GM23248 (cell line): ENCODE results near the gene ITGB4. TPM values are rescaled to one million over a fixed set of nuclear protein-coding genes. Genes with fewer than 3 reads are reported as not detected.

ENCODE experiments used
- DNase-seq: peaks from one replicate; pipeline ENCODE4 v3.0.0-alpha.2; 2015
- H2AFZ ChIP-seq: fragments of 200-600 bp; sonication (generic); 2 replicates; pipeline ENCODE4 v1.6.1; 2016; ENCODE audit warnings: antibody characterized with exemption
- H3F3A ChIP-seq: fragments of 200-600 bp; sonication (generic); 2 replicates; pipeline ENCODE4 v1.6.1; 2016; ENCODE audit warnings: mild to moderate bottlenecking, antibody characterized with exemption, mixed run types; ENCODE audit not compliant: insufficient read depth
- H3K27ac ChIP-seq: fragments of 200-600 bp; sonication (generic); 2 replicates; pipeline ENCODE4 v1.5.1; 2016; ENCODE audit warnings: mild to moderate bottlenecking
- H3K27me3 ChIP-seq: fragments of 200-600 bp; sonication (generic); replicated peaks from 2 replicates; pipeline ENCODE4 v1.6.1; 2016; ENCODE audit warnings: mild to moderate bottlenecking; ENCODE audit not compliant: insufficient read depth
- H3K36me3 ChIP-seq: fragments of 200-600 bp; sonication (generic); 2 replicates; pipeline ENCODE4 v1.6.1; 2016; ENCODE audit warnings: low read depth, mild to moderate bottlenecking
- H3K4me1 ChIP-seq: fragments of 200-600 bp; sonication (generic); 2 replicates; pipeline ENCODE4 v1.6.1; 2016; ENCODE audit warnings: mild to moderate bottlenecking; ENCODE audit not compliant: insufficient read depth
- H3K4me2 ChIP-seq: fragments of 200-600 bp; sonication (generic); one replicate; pipeline ENCODE4 v1.6.1; 2016; ENCODE audit warnings: mild to moderate bottlenecking; ENCODE audit not compliant: unreplicated experiment
- H3K4me3 ChIP-seq: fragments of 200-600 bp; sonication (generic); 2 replicates; pipeline ENCODE4 v1.5.1; 2016; ENCODE audit warnings: mild to moderate bottlenecking
- H3K79me2 ChIP-seq: fragments of 200-600 bp; sonication (generic); 2 replicates; pipeline ENCODE4 v1.6.1; 2016; ENCODE audit warnings: mild to moderate bottlenecking; ENCODE audit not compliant: insufficient read depth
- H3K9ac ChIP-seq: fragments of 200-600 bp; sonication (generic); 2 replicates; pipeline ENCODE4 v1.6.1; 2016; ENCODE audit warnings: mild to moderate bottlenecking
- H3K9me2 ChIP-seq: fragments of 200-600 bp; sonication (generic); 2 replicates; pipeline ENCODE4 v1.6.1; 2016; ENCODE audit warnings: mixed run types, mild to moderate bottlenecking, moderate library complexity; ENCODE audit not compliant: insufficient read depth
- H3K9me3 ChIP-seq: fragments of 200-600 bp; sonication (generic); one replicate; pipeline ENCODE4 v1.6.1; 2017; ENCODE audit warnings: low read depth
- H4K20me1 ChIP-seq: fragments of 200-600 bp; sonication (generic); 2 replicates; pipeline ENCODE4 v1.6.0; 2016; ENCODE audit not compliant: insufficient read depth
- EZH2 ChIP-seq: fragments of 200-600 bp; sonication (generic); IDR thresholded peaks from 2 replicates; pipeline ENCODE4 v1.6.1; 2018; ENCODE audit warnings: antibody characterized with exemption, mild to moderate bottlenecking; ENCODE audit not compliant: insufficient read depth, poor library complexity, severe bottlenecking
- EZH2phosphoT487 ChIP-seq: fragments of 200-600 bp; sonication (generic); IDR thresholded peaks from 2 replicates; pipeline ENCODE4 v1.6.1; 2018; ENCODE audit warnings: antibody characterized with exemption, moderate library complexity, mild to moderate bottlenecking, low read depth; ENCODE audit not compliant: insufficient read depth
- WGBS, 2 experiments: methylation state at CpG; one replicate each; pipeline ENCODE4 v1.1.6; 2015 to 2017; ENCODE audit warnings: low lambda C conversion rate in 2 of 2, low coverage in 1 of 2; ENCODE audit errors: missing lambda C conversion rate in 2 of 2; 5-methylcytosine and 5-hydroxymethylcytosine counted together
- in situ Hi-C: fragments of 300-500 bp; cut with MboI; formaldehyde crosslinking; loops from 2 replicates; pipeline ENCODE4 v1.15.0; 2020
- polyA plus RNA-seq: library from polyadenylated mRNA; unstranded; fragments of >200 nt; fragmentation: Nextera tagmentation; extraction: Ambion mirVana; gene quantifications from 2 replicates; pipeline ENCODE4 v1.2.1, GENCODE V29; 2016
- total RNA-seq: library from RNA; depleted of rRNA; stranded (reverse); fragments of >200 nt; shearing (Covaris generic); gene quantifications from 2 replicates; pipeline ENCODE4 v1.2.3, GENCODE V29; 2014

Gene ITGB4
- total and polyA plus RNA-seq, 2 experiments from 2014 or later, result under 0.01 to 1.5 TPM

DNA sequence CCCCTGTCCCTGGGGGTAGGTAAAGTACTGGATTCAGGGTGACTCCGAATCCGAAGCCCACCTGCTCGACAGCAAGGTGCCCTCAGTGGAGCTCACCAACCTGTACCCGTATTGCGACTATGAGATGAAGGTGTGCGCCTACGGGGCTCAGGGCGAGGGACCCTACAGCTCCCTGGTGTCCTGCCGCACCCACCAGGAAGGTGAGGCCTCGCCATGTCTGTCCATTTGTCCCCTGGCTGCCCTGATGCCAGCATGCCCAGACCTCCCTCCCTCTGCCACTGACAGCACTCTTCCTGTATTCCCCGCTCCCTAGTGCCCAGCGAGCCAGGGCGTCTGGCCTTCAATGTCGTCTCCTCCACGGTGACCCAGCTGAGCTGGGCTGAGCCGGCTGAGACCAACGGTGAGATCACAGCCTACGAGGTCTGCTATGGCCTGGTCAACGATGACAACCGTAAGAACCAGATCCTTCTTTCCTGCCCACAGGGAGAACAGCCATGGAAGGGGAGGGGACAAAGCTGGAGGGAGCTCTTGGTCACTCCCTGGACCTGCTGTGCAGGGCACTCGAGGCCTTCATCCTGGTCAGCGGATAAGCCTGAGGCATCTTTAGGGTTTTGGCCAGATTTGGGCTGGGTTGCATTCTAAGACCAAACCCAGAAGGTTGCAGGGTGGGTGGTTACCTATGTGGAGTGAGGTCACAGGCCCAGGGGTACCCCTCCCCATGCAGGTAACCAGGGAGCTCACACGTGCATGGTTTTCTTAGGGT lies 29.6 kb downstream of the ITGB4 start:
- Histone ChIP-seq H3F3A (no peaks in the 10 kb centered on the region), H3K9ac (no peak overlapping the region), H3K9me2 (no peaks in the 10 kb centered on the region), H3K27me3 (no peaks in the 10 kb centered on the region), H3K4me1 (peaks cover 3% of the 10 kb centered on the region; the same call in 1 of the 2 replicates), H2AFZ (no peak overlapping the region), H3K9me3 (no peaks in the 10 kb centered on the region), H3K4me2 (no peak overlapping the region), H3K36me3 (no peaks in the 10 kb centered on the region), H3K4me3 (no peak overlapping the region), H3K27ac (no peak overlapping the region), H4K20me1 (no peaks in the 10 kb centered on the region), H3K79me2 (no peaks in the 10 kb centered on the region)
- no peak for DNase-seq
- in situ Hi-C loops, result loop anchor here (10.0 kb wide), 1 partner anchor 136 kb away; no protein-coding TSS in a partner anchor
- TF ChIP-seq EZH2phosphoT487 (no peak), EZH2 (no peak)
- WGBS, 2 experiments, result 65 to 68% methylated on average over 21 to 23 of the region's 23 CpGs

DNA sequence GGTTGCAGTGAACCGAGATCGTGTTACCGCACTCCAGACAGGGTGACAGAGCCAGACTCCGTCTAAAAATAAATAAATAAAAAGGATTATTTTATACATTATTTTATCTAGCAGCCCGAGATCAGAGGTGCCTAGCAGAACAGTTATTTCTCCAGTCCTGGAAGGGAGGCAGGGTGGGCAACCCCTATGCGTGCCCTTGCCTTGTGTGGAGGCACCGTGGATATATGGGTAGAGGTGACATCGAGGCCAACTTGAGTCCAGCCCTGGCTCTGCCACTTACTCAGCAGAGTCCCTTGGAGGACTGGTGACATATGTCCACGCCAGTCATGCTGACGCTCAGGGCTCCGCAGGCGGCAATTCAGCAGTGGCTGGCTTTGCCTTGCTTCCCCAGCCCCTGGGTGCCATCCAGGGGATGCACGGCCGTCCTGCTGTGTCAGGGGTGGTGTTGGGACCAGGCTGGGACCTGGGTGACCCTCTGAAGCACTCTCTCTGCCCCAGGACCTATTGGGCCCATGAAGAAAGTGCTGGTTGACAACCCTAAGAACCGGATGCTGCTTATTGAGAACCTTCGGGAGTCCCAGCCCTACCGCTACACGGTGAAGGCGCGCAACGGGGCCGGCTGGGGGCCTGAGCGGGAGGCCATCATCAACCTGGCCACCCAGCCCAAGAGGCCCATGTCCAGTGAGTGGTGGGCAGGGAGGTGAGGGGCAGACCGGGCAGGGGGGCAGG lies 30.6 kb downstream of the ITGB4 start:
- no peak for DNase-seq
- no peak overlapping the region for H2AFZ ChIP-seq
- in situ Hi-C loops, result loop anchor here (10.0 kb wide), 1 partner anchor 137 kb away; no protein-coding TSS in a partner anchor
- H4K20me1 ChIP-seq, result no peaks in the 10 kb centered on the region
- no peak overlapping the region for H3K27ac ChIP-seq
- 81 to 86% methylated on average over 23 to 24 of the region's 24 CpGs for WGBS, 2 experiments
- no peaks in the 10 kb centered on the region for H3K79me2 ChIP-seq
- H3K4me2 ChIP-seq, result no peak overlapping the region
- TF ChIP-seq EZH2 (no peak), EZH2phosphoT487 (no peak)
- no peak overlapping the region for H3K4me3 ChIP-seq
- no peaks in the 10 kb centered on the region for H3K36me3 ChIP-seq
- no peaks in the 10 kb centered on the region for H3K9me2 ChIP-seq
- H3K4me1 ChIP-seq, result peaks cover 3% of the 10 kb centered on the region; the same call in 1 of the 2 replicates
- H3F3A ChIP-seq, result no peaks in the 10 kb centered on the region
- H3K9ac ChIP-seq, result no peak overlapping the region
- H3K27me3 ChIP-seq, result no peaks in the 10 kb centered on the region
- no peaks in the 10 kb centered on the region for H3K9me3 ChIP-seq

DNA sequence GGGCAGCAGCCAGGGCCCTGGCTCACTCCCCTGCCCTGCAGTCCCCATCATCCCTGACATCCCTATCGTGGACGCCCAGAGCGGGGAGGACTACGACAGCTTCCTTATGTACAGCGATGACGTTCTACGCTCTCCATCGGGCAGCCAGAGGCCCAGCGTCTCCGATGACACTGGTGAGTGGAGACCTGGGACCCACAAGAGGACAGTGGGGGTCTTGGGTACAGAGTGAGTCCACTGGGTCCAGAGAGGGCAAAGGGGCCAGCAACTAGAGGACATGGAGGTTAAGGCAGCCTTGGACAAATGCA lies 31.1 kb downstream of the ITGB4 start:
- no peak overlapping the region for H3K27ac ChIP-seq
- H3K4me1 ChIP-seq, result peaks cover 3% of the 10 kb centered on the region; the same call in 1 of the 2 replicates
- no peak overlapping the region for H2AFZ ChIP-seq
- no peak overlapping the region for H3K4me3 ChIP-seq
- WGBS, 2 experiments, result 80 to 90% methylated on average over 8 to 10 of the region's 10 CpGs
- TF ChIP-seq EZH2, result no peak
- no peak for TF ChIP-seq EZH2phosphoT487
- H4K20me1 ChIP-seq, result no peaks in the 10 kb centered on the region
- no peak overlapping the region for H3K4me2 ChIP-seq
- no peaks in the 10 kb centered on the region for H3F3A ChIP-seq
- H3K9me2 ChIP-seq, result no peaks in the 10 kb centered on the region
- no peak overlapping the region for H3K9ac ChIP-seq
- no peak for DNase-seq
- H3K79me2 ChIP-seq, result no peaks in the 10 kb centered on the region
- H3K36me3 ChIP-seq, result no peaks in the 10 kb centered on the region
- in situ Hi-C loops, result loop anchor here (10.0 kb wide), 1 partner anchor 138 kb away; no protein-coding TSS in a partner anchor
- no peaks in the 10 kb centered on the region for H3K9me3 ChIP-seq
- H3K27me3 ChIP-seq, result no peaks in the 10 kb centered on the region

DNA sequence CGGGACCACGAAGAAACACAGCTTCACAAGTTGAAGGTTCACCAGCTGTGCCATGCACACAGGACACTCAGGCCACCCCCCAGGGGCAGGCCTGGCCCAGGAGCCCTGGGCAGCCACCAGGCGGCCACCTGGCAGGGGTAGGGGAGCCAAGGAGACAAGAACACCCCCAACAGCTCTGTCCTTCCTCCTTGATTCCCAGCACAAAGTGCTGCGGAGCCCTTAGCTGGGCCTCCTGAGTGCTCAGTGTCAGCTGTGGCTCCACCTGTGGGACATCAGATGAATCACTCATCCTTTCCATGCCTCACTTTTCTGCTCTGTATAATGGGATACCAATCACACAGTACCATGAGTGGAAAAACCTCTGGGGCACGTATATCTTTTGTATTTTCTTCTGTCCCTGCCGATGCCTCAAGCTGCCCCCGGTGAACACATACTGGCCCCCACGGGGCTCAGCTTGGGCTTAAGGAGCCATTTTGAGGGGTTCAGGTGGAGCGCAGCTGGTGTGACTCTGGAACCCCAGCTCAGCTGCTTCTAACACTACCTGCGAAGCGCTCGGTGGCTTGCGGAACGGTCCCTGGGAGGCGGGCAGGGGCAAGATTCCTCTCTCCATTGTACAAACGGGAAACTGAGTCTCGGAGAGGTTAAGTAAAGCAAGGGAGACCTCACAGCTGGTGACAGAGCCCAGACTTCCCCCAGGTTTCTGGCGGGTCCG lies 31.7 kb downstream of the ITGB4 start:
- no peaks in the 10 kb centered on the region for H4K20me1 ChIP-seq
- H2AFZ ChIP-seq, result peak overlapping the region; percentile 72
- H3K9me2 ChIP-seq, result no peaks in the 10 kb centered on the region
- TF ChIP-seq EZH2, result no peak
- no peak for TF ChIP-seq EZH2phosphoT487
- H3F3A ChIP-seq, result no peaks in the 10 kb centered on the region
- H3K4me3 ChIP-seq, result peak overlapping the region; percentile 69
- peak overlapping the region; percentile 66 for H3K9ac ChIP-seq
- in situ Hi-C loops, result loop anchor here (10.0 kb wide), 1 partner anchor 138 kb away; no protein-coding TSS in a partner anchor
- WGBS, 2 experiments, result 63 to 66% methylated on average over 19 of the region's 19 CpGs
- DNase-seq, result no peak
- peak overlapping the region; percentile 72 for H3K4me2 ChIP-seq
- no peaks in the 10 kb centered on the region for H3K4me1 ChIP-seq
- H3K9me3 ChIP-seq, result no peaks in the 10 kb centered on the region
- no peaks in the 10 kb centered on the region for H3K27me3 ChIP-seq
- no peaks in the 10 kb centered on the region for H3K36me3 ChIP-seq
- H3K79me2 ChIP-seq, result no peaks in the 10 kb centered on the region
- H3K27ac ChIP-seq, result no peak overlapping the region
